Esophagus muscularis mucosa (tissue), 4 donors: ENCODE measurements around the gene CAPZB.

Experiments used
- CTCF ChIP-seq, 3 experiments: fragments of 200-600 bp in 2 of 3; fragments of 450-650 bp in 1 of 3; sonication (generic) in 2 of 3; IDR thresholded peaks; one replicate each; pipeline ENCODE4 v1.5.1; 2017 to 2019; ENCODE audit warnings: antibody characterized with exemption in 3 of 3, mild to moderate bottlenecking in 2 of 3, moderate library complexity in 1 of 3
- EP300 ChIP-seq: sonication (generic); formaldehyde crosslinking; IDR thresholded peaks from one replicate; pipeline ENCODE4 v1.6.1; 2017; ENCODE audit warnings: antibody characterized with exemption
- POLR2A ChIP-seq: fragments of 450-650 bp; IDR thresholded peaks from one replicate; pipeline ENCODE4 v1.6.1; 2017; ENCODE audit warnings: antibody characterized with exemption, moderate library complexity, mild to moderate bottlenecking, low read depth
- POLR2AphosphoS5 ChIP-seq, 2 donors: sonication (generic); formaldehyde crosslinking; IDR thresholded peaks; one replicate each; pipeline ENCODE4 v1.6.1; 2017; ENCODE audit warnings: antibody characterized with exemption in 2 of 2

- TF ChIP-seq POLR2A (no peak), CTCF (IDR thresholded peaks at IDR 0.05) (no peak), EP300 (no peak), POLR2AphosphoS5 (IDR thresholded peaks at IDR 0.05) (no peak)
Observed at GRCh38 chr1:19365721-19366120, 119.6 kb downstream of the CAPZB start.
